Upper lobe of right lung (tissue), 1 donor: ENCODE results near the gene HIPK2. TPM values are rescaled to one million over a fixed set of nuclear protein-coding genes. Genes with fewer than 3 reads are reported as not detected.

Experiments
- ATAC-seq: fragments of 200-7000 bp; cut with Tn5 transposase; one replicate; pipeline ENCODE4 v1.9.1; 2020; ENCODE audit warnings: mild to moderate bottlenecking, moderate library complexity
- DNase-seq: peaks from one replicate; pipeline ENCODE4 v3.0.0-alpha.2; 2020
- H3K27ac ChIP-seq: fragments of 200-600 bp; one replicate; pipeline ENCODE4 v1.8.0; 2022
- H3K27me3 ChIP-seq: fragments of 200-600 bp; one replicate; pipeline ENCODE4 v1.8.0; 2022; ENCODE audit warnings: mild to moderate bottlenecking
- H3K36me3 ChIP-seq: fragments of 200-600 bp; one replicate; pipeline ENCODE4 v1.8.0; 2022
- H3K4me1 ChIP-seq: fragments of 200-600 bp; one replicate; pipeline ENCODE4 v1.8.0; 2022
- H3K4me3 ChIP-seq: fragments of 200-600 bp; one replicate; pipeline ENCODE4 v1.8.0; 2022; ENCODE audit warnings: mild to moderate bottlenecking
- H3K9me3 ChIP-seq: fragments of 200-600 bp; one replicate; pipeline ENCODE4 v1.8.0; 2022
- intact Hi-C: fragments of 100-400 bp; cut with DNase I; formaldehyde crosslinking; loops from one replicate; pipeline ENCODE4 v1.11.0; 2022
- total RNA-seq: library from RNA; stranded (reverse); fragmentation: NEBNext Ultra II Directional; extraction: Animal tissue kit (Norgen Biotek cat#: 25700); gene quantifications from one replicate; pipeline ENCODE4 v1.2.1, GENCODE V29; 2021
- TF ChIP-seq, protein P1 (sequence below): fragments of 200-600 bp; IDR thresholded peaks from one replicate; pipeline ENCODE4 v1.8.0; 2022; ENCODE audit warnings: antibody characterized with exemption
- donor health status: DM: no; HTN: yes; CAD: no; lungs with severe emphysema.

The HIPK2 gene
- total RNA-seq, 1 donor from 2014 or later = 64.3 TPM

DNA sequence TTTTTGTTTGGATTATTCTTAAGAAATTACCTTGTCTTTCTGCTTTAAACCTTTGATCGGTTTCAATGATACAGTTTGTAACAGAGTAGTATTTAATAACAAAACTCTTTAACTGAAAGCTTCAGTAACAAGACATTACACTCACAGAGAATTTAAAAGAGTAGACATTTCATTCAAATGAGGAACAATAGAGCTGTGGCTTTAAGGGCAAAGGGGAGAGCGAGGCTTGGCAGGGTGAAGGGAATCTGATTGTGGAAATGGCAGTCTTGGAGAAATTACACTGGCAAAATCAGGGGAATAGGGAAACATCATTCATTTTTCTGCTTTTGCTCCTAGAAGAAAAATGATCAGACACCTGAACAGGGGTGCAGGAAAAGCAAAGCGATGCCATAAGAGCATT, 5.1 kb upstream of the HIPK2 start:
- no peaks in the 10 kb centered on the region for H3K36me3 ChIP-seq
- intact Hi-C loops = loop anchor here (10.0 kb wide), 1 partner anchor 212 kb away; no protein-coding TSS in a partner anchor
- H3K9me3 ChIP-seq = no peaks in the 10 kb centered on the region
- H3K4me1 ChIP-seq = peaks cover 4% of the 10 kb centered on the region
- TF ChIP-seq, protein P1, sequence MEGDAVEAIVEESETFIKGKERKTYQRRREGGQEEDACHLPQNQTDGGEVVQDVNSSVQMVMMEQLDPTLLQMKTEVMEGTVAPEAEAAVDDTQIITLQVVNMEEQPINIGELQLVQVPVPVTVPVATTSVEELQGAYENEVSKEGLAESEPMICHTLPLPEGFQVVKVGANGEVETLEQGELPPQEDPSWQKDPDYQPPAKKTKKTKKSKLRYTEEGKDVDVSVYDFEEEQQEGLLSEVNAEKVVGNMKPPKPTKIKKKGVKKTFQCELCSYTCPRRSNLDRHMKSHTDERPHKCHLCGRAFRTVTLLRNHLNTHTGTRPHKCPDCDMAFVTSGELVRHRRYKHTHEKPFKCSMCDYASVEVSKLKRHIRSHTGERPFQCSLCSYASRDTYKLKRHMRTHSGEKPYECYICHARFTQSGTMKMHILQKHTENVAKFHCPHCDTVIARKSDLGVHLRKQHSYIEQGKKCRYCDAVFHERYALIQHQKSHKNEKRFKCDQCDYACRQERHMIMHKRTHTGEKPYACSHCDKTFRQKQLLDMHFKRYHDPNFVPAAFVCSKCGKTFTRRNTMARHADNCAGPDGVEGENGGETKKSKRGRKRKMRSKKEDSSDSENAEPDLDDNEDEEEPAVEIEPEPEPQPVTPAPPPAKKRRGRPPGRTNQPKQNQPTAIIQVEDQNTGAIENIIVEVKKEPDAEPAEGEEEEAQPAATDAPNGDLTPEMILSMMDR = no peak
- DNase-seq (no peak), ATAC-seq (no peak)
- H3K27me3 ChIP-seq = no peaks in the 10 kb centered on the region
- no peak overlapping the region for H3K27ac ChIP-seq
- H3K4me3 ChIP-seq = no peak overlapping the region

DNA sequence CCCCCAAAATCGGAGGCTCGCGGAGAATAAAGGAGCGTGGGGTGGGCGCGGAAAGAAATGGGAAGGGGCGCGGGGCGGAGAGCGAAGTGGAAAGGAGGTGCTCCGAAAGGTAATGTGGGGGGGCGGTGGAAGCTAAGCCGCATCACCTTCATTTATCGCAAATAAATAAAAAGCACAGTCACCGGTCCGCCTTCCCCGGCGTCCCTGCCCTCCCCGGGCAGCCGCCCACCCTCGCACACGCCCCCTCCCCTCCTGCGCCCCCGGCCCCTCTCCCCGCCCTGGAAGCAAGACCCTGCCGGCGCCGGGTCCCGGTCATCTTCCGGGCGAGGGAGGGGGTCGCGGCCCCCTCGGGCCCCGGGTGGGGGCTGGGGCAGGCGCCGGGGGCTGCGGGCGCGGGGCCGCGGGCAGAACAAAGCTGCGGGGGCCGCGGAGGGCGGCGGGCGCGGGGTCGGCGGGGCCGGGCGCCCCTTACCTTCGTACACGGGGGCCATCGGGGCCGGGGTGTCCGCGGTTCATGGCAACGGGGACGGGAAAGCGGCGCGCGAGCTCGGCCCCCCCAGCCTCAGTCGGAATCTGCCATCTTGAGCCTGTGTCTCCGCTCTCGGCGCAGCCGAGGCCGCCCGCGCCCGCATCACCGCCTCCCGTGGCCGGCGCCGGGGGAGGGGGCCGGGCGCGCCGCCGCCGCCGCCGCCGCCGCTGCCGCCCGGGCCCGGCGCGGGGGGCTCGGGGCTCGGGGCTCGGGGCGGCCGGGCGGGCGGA, 486 bp downstream of the HIPK2 start:
- Histone ChIP-seq H3K9me3 (no peaks in the 10 kb centered on the region), H3K4me1 (peaks cover 15% of the 10 kb centered on the region), H3K27ac (peak overlapping the region; percentile 92), H3K4me3 (peak overlapping the region; percentile 79), H3K36me3 (no peaks in the 10 kb centered on the region), H3K27me3 (no peaks in the 10 kb centered on the region)
- DNase-seq (peak; percentile 72), ATAC-seq (peak; percentile 29)
- intact Hi-C loops = loop anchor here (10.0 kb wide), 1 partner anchor 133 kb away; no protein-coding TSS in a partner anchor
- TF ChIP-seq, protein P1 = no peak

DNA sequence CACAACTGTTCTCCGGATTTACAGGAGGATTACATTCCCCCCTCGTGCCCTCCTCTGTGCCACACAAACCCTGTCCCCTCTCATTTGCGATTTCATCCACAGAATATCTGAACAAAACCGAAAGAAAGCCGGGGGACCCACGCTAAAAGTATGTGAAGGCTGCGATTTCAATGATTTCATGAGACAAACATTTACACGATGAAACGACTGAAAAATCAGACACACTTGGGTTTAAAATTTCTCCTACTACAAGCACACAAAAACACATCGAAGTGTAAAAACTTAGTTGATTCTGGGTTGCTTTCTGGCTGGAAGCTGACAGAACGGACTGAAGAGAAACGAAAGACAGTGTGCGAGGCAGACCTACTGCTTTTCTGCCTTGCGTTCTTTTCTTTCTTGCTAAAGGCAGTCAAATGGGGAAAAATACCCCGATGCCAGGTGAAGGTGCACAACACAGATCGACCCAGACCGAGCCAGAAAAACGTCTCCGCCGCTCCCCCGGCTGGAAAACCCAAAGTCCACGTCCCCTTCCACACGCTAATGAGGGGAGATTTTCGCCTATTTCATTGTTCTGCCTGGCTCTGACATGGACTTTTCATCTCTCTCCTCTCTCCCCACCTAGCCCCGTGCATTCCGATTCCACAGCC, 1.2 kb downstream of the HIPK2 start:
- peaks cover 18% of the 10 kb centered on the region for H3K4me1 ChIP-seq
- TF ChIP-seq, protein P1 = no peak
- H3K27ac ChIP-seq = peak overlapping the region; percentile 92
- H3K27me3 ChIP-seq = no peaks in the 10 kb centered on the region
- peak overlapping the region; percentile 79 for H3K4me3 ChIP-seq
- no peaks in the 10 kb centered on the region for H3K9me3 ChIP-seq
- no peak for DNase-seq
- intact Hi-C loops = loop anchor here (10.0 kb wide), 1 partner anchor 132 kb away; no protein-coding TSS in a partner anchor
- H3K36me3 ChIP-seq = no peaks in the 10 kb centered on the region
- ATAC-seq = no peak

DNA sequence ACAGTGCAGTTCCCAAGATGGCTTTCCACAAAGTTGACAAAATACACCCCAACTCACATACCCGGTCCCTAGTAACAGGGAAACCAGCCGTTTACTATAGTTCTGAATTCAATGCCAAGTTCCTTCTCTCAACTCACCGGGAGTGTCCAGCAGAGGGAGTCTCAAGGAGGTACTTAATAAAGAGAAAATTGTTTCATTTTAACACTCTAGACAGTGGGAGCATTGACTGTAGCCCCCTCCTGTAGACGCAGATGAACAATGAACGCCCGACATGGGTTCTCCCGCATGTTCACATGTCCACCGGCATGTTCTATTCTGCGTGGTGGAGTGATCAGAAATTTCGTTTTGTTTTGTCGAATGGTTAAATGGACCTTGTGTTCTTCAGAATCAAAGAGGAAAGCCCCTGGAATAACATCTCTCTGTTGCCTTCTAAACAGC, 1.9 kb downstream of the HIPK2 start:
- intact Hi-C loops = loop anchor here (10.0 kb wide), 1 partner anchor 131 kb away; no protein-coding TSS in a partner anchor
- peak; percentile 68 for ATAC-seq
- Histone ChIP-seq H3K36me3 (no peaks in the 10 kb centered on the region), H3K9me3 (no peaks in the 10 kb centered on the region), H3K4me3 (peak overlapping the region; percentile 79), H3K27ac (peak overlapping the region; percentile 92), H3K4me1 (peaks cover 25% of the 10 kb centered on the region), H3K27me3 (no peaks in the 10 kb centered on the region)
- TF ChIP-seq, protein P1 = peak; percentile 75
- DNase-seq = no peak

DNA sequence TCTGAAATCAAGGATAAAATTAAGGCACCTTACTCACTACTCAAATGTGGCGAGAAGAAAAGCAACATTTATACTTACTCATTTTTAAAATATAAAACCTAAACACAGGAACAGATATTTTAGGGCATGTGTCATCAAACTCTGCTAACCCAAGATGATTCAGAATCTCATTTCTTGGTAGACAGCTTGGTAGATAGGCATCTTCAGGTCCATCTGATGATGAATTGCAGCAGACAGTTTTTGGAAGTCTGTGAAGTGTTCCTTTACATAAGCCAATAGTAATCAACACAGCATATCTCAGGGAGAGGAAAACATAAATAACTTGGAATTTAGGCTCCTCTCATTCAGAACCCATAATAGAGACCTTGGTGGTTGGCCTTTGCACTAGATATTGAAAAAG, 3.4 kb downstream of the HIPK2 start:
- no peak for ATAC-seq
- peaks cover 29% of the 10 kb centered on the region for H3K4me1 ChIP-seq
- no peak overlapping the region for H3K27ac ChIP-seq
- H3K36me3 ChIP-seq = peaks cover 6% of the 10 kb centered on the region
- H3K4me3 ChIP-seq = no peak overlapping the region
- DNase-seq = no peak
- intact Hi-C loops = loop anchor here (10.0 kb wide), 1 partner anchor 130 kb away; no protein-coding TSS in a partner anchor
- H3K27me3 ChIP-seq = no peaks in the 10 kb centered on the region
- no peaks in the 10 kb centered on the region for H3K9me3 ChIP-seq
- TF ChIP-seq, protein P1 = no peak
